Neural cell (in vitro differentiated cells): ENCODE data around the gene COL5A1. TPM values are rescaled to one million over a fixed set of nuclear protein-coding genes. Genes with fewer than 3 reads are reported as not detected.

Experiments used
- H2AFZ ChIP-seq: fragments of 200-600, 300-800 bp; sonication (generic), shearing (Covaris generic); 2 replicates; pipeline ENCODE4 v1.6.0; 2014; ENCODE audit warnings: low read depth, mild to moderate bottlenecking, antibody characterized with exemption, low read length, moderate library complexity
- H3F3A ChIP-seq: fragments of 200-600 bp; shearing (Covaris generic); 2 replicates; pipeline ENCODE4 v1.6.1; 2016; ENCODE audit warnings: mild to moderate bottlenecking, moderate library complexity, mixed read lengths, antibody characterized with exemption, low read length; ENCODE audit not compliant: insufficient read depth, poor library complexity, severe bottlenecking
- H3K27ac ChIP-seq: fragments of 200-600, 300-800 bp; sonication (generic), shearing (Covaris generic); 2 replicates; pipeline ENCODE4 v1.5.1; 2014; ENCODE audit warnings: mild to moderate bottlenecking, low read length, moderate library complexity
- H3K27me3 ChIP-seq: fragments of 300-800, 200-600 bp; sonication (generic), shearing (Covaris generic); 2 replicates; pipeline ENCODE4 v1.6.0; 2014; ENCODE audit warnings: mild to moderate bottlenecking, low read depth, low read length, moderate library complexity; ENCODE audit not compliant: insufficient read depth
- H3K36me3 ChIP-seq: fragments of 300-800, 200-600 bp; sonication (generic), shearing (Covaris generic); 2 replicates; pipeline ENCODE4 v1.5.1; 2014; ENCODE audit warnings: mild to moderate bottlenecking, antibody characterized with exemption, low read length, moderate library complexity; ENCODE audit not compliant: insufficient read depth
- H3K4me2 ChIP-seq: fragments of 300-800, 200-600 bp; sonication (generic), shearing (Covaris generic); 2 replicates; pipeline ENCODE4 v1.6.0; 2014; ENCODE audit warnings: mild to moderate bottlenecking, low read length
- H3K4me3 ChIP-seq: fragments of 300-800, 200-600 bp; sonication (generic), shearing (Covaris generic); 2 replicates; pipeline ENCODE4 v1.5.1; 2014; ENCODE audit warnings: mild to moderate bottlenecking, low read length, moderate library complexity
- H3K79me2 ChIP-seq: fragments of 200-600 bp; shearing (Covaris generic); replicated peaks from 2 replicates; pipeline ENCODE4 v1.6.0; 2014; ENCODE audit warnings: mild to moderate bottlenecking, low read length, moderate library complexity; ENCODE audit not compliant: insufficient read depth
- H3K9ac ChIP-seq: fragments of 300-800, 200-600 bp; sonication (generic), shearing (Covaris generic); 2 replicates; pipeline ENCODE4 v1.6.1; 2016; ENCODE audit warnings: mild to moderate bottlenecking, low read length, mixed read lengths
- H3K9me2 ChIP-seq: fragments of 200-600 bp; shearing (Covaris generic); 2 replicates; pipeline ENCODE4 v1.6.1; 2016; ENCODE audit warnings: mild to moderate bottlenecking, low read length, mixed read lengths; ENCODE audit not compliant: insufficient read depth
- H3K9me3 ChIP-seq: fragments of 200-600, 300-800 bp; sonication (generic), shearing (Covaris generic); 2 replicates; pipeline ENCODE4 v1.6.1; 2016; ENCODE audit warnings: mild to moderate bottlenecking, mixed run types, low read length, moderate library complexity, mixed read lengths
- H4K20me1 ChIP-seq: fragments of 200-600 bp; shearing (Covaris generic); 2 replicates; pipeline ENCODE4 v1.6.1; 2016; ENCODE audit warnings: mild to moderate bottlenecking, mixed run types; ENCODE audit not compliant: insufficient read depth
- CTCF ChIP-seq: fragments of 450-650 bp; IDR thresholded peaks from 2 replicates; pipeline ENCODE4 v1.5.1; 2014; ENCODE audit warnings: antibody characterized with exemption, mild to moderate bottlenecking, moderate library complexity; ENCODE audit not compliant: poor library complexity, severe bottlenecking
- EP300 ChIP-seq: fragments of 450-650 bp; conservative IDR thresholded peaks from 2 replicates; pipeline ENCODE4 v1.6.1; 2014; ENCODE audit warnings: antibody characterized with exemption, mild to moderate bottlenecking, moderate library complexity; ENCODE audit not compliant: poor library complexity, severe bottlenecking
- EZH2 ChIP-seq: fragments of 200-600, 300-800 bp; shearing (Covaris generic), sonication (generic); IDR thresholded peaks from 2 replicates; pipeline ENCODE4 v1.6.1; 2014; ENCODE audit warnings: antibody characterized with exemption, low read length, borderline replicate concordance, mild to moderate bottlenecking; ENCODE audit not compliant: insufficient read depth, poor library complexity, severe bottlenecking
- MXI1 ChIP-seq: fragments of 450-650 bp; conservative IDR thresholded peaks from 2 replicates; pipeline ENCODE4 v1.6.1; 2014; ENCODE audit warnings: antibody characterized with exemption, mild to moderate bottlenecking; ENCODE audit not compliant: poor library complexity, severe bottlenecking
- POLR2AphosphoS5 ChIP-seq: IDR thresholded peaks from 2 replicates; pipeline ENCODE4 v1.6.1; 2012
- RAD21 ChIP-seq: fragments of 450-650 bp; conservative IDR thresholded peaks from 2 replicates; pipeline ENCODE4 v1.6.1; 2014; ENCODE audit warnings: antibody characterized with exemption, mild to moderate bottlenecking, moderate library complexity
- REST ChIP-seq: IDR thresholded peaks from 2 replicates; pipeline ENCODE4 v1.6.1; 2012; ENCODE audit warnings: borderline replicate concordance
- SMC3 ChIP-seq: fragments of 450-650 bp; conservative IDR thresholded peaks from 2 replicates; pipeline ENCODE4 v1.6.1; 2014; ENCODE audit warnings: antibody characterized with exemption, mild to moderate bottlenecking, moderate library complexity; ENCODE audit not compliant: poor library complexity
- TAF1 ChIP-seq: IDR thresholded peaks from 2 replicates; pipeline ENCODE4 v1.6.1; 2012; ENCODE audit warnings: low read depth
- polyA plus RNA-seq: library from polyadenylated mRNA; depleted of rRNA; stranded (reverse); fragments of >200 nt; gene quantifications from 2 replicates; pipeline ENCODE4 v1.2.3, GENCODE V29; 2014

COL5A1 gene
- polyA plus RNA-seq, 1 donor from 2014 or later: not detected

GRCh38 chr9:134720796-134721195 lies 79.2 kb downstream of the COL5A1 start:
- Histone ChIP-seq H3K4me3 (no peak overlapping the region), H3K36me3 (no peaks in the 10 kb centered on the region), H4K20me1 (no peaks in the 10 kb centered on the region), H3K27me3 (no peaks in the 10 kb centered on the region), H3K27ac (no peak overlapping the region), H3K9me3 (no peaks in the 10 kb centered on the region), H3F3A (no peaks in the 10 kb centered on the region), H3K4me2 (no peak overlapping the region), H3K9ac (no peak overlapping the region), H3K9me2 (no peaks in the 10 kb centered on the region), H3K79me2 (no peaks in the 10 kb centered on the region), H2AFZ (no peak overlapping the region)
- no peak for TF ChIP-seq MXI1
- no peak for TF ChIP-seq TAF1
- TF ChIP-seq EP300: no peak
- no peak for TF ChIP-seq CTCF
- no peak for TF ChIP-seq RAD21
- TF ChIP-seq REST: no peak
- TF ChIP-seq EZH2: no peak
- no peak for TF ChIP-seq SMC3
- no peak for TF ChIP-seq POLR2AphosphoS5

- H3K27me3 ChIP-seq: no peaks in the 10 kb centered on the region
These were observed 79.7 kb downstream of the COL5A1 start for GRCh38 chr9:134721344-134721743.

More at GRCh38 chr9:134721344-134721743, 79.7 kb downstream of the COL5A1 start:
- no peak overlapping the region for H3K4me3 ChIP-seq
- no peak overlapping the region for H3K4me2 ChIP-seq
- TF ChIP-seq CTCF (no peak), RAD21 (no peak), POLR2AphosphoS5 (no peak), MXI1 (no peak), TAF1 (no peak), REST (no peak), EZH2 (no peak), SMC3 (no peak), EP300 (no peak)
- H4K20me1 ChIP-seq: no peaks in the 10 kb centered on the region
- H3K36me3 ChIP-seq: no peaks in the 10 kb centered on the region
- no peaks in the 10 kb centered on the region for H3K9me3 ChIP-seq
- no peak overlapping the region for H3K9ac ChIP-seq
- H3K79me2 ChIP-seq: no peaks in the 10 kb centered on the region
- no peaks in the 10 kb centered on the region for H3F3A ChIP-seq
- H3K27ac ChIP-seq: no peak overlapping the region
- H2AFZ ChIP-seq: no peak overlapping the region
- H3K9me2 ChIP-seq: no peaks in the 10 kb centered on the region
